ENCODE measurements around the gene APOA1. TPM values are rescaled to one million over a fixed set of nuclear protein-coding genes. Genes with fewer than 3 reads are reported as not detected.

The APOA1 gene
- polyA plus RNA-seq, 1 donor (not counting 4 experiments of a cell fraction or from before 2014, with no cell fraction given): not detected

DNA sequence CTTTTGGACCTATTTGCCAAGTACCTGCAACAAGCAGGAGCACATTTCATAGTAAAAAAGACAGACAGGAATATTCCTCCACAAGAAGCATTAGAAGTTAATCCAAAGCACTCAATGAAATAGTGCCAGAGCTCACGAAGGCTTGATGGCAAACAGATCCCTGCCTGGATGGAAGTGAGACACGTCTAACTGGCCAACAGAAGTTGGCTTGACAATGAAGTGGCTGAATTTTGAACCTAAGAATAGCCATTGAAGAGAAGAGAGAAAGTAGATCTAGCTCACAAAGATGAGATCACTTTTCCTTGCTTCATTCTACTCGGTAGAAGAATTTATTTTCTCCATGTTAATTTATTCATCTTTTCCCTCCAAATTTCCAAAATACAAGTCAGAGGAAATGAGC lies 30.6 kb upstream of the APOA1 start:
- Histone ChIP-seq H3K9me1 (ENCODE audit: control insufficient read depth, extremely low read depth, insufficient read depth, low read length) (no peaks in the 10 kb centered on the region), H3K27me3 (ENCODE audit: control insufficient read depth, extremely low read depth, insufficient read depth, low read length) (no peaks in the 10 kb centered on the region), H3K36me3 (ENCODE audit: control insufficient read depth in 2 of 2, extremely low read depth in 1 of 2, insufficient read depth in 2 of 2, low read length in 2 of 2) (peaks cover 17 to 26% of the 10 kb centered on the region in 2 experiments), H3K4me1 (ENCODE audit: control insufficient read depth, extremely low read depth, insufficient read depth, low read length) (peaks cover 19% of the 10 kb centered on the region), H3K27ac (ENCODE audit: control insufficient read depth, insufficient read depth, low read length) (no peak overlapping the region), H3K9ac (ENCODE audit: control insufficient read depth, extremely low read depth, insufficient read depth, low read length) (no peak overlapping the region), H3K4me3 (ENCODE audit: control insufficient read depth in 2 of 3, extremely low read depth in 1 of 3, insufficient read depth in 2 of 3, low read depth in 1 of 3, low read length in 3 of 3) (no peak overlapping the region), H3K9me3 (ENCODE audit: control insufficient read depth, low read depth, low read length) (no peaks in the 10 kb centered on the region), H2AFZ (ENCODE audit: control insufficient read depth, low read length) (no peak overlapping the region), H3K4me2 (ENCODE audit: control insufficient read depth, extremely low read depth, insufficient read depth, low read depth, low read length) (no peak overlapping the region), H4K20me1 (ENCODE audit: control insufficient read depth, extremely low read depth, insufficient read depth, low read length) (no peaks in the 10 kb centered on the region), H3K79me2 (ENCODE audit: control insufficient read depth, insufficient read depth, low read length) (no peaks in the 10 kb centered on the region)
- TF ChIP-seq, protein P1, sequence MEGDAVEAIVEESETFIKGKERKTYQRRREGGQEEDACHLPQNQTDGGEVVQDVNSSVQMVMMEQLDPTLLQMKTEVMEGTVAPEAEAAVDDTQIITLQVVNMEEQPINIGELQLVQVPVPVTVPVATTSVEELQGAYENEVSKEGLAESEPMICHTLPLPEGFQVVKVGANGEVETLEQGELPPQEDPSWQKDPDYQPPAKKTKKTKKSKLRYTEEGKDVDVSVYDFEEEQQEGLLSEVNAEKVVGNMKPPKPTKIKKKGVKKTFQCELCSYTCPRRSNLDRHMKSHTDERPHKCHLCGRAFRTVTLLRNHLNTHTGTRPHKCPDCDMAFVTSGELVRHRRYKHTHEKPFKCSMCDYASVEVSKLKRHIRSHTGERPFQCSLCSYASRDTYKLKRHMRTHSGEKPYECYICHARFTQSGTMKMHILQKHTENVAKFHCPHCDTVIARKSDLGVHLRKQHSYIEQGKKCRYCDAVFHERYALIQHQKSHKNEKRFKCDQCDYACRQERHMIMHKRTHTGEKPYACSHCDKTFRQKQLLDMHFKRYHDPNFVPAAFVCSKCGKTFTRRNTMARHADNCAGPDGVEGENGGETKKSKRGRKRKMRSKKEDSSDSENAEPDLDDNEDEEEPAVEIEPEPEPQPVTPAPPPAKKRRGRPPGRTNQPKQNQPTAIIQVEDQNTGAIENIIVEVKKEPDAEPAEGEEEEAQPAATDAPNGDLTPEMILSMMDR (optimal IDR thresholded peaks at IDR 0.05 in 1 of 3, IDR thresholded peaks at IDR 0.05 in 1 of 3, conservative IDR thresholded peaks at IDR 0.05 in 1 of 3; ENCODE audit: extremely low read depth in 1 of 3, insufficient read depth in 2 of 3, low read length in 3 of 3): no peak
- no peak for TF ChIP-seq EZH2 (IDR thresholded peaks at IDR 0.05; ENCODE audit: low read length)
- dilution Hi-C loops (cut with MboI; ENCODE audit: extremely low pct_ligation_motif_present, low sequenced_read_pairs): no loop called here
- DNase-seq (ENCODE audit: low read depth, low spot score): no peak
- no peak for FAIRE-seq

GRCh38 chr11:116867619-116868018 lies 30.2 kb upstream of the APOA1 start:
- no peak overlapping the region for H3K4me3 ChIP-seq (ENCODE audit: control insufficient read depth in 2 of 3, extremely low read depth in 1 of 3, insufficient read depth in 2 of 3, low read depth in 1 of 3, low read length in 3 of 3)
- no peak overlapping the region for H3K9ac ChIP-seq (ENCODE audit: control insufficient read depth, extremely low read depth, insufficient read depth, low read length)
- TF ChIP-seq EZH2 (IDR thresholded peaks at IDR 0.05; ENCODE audit: low read length): no peak
- TF ChIP-seq, protein P1 (optimal IDR thresholded peaks at IDR 0.05 in 1 of 3, IDR thresholded peaks at IDR 0.05 in 1 of 3, conservative IDR thresholded peaks at IDR 0.05 in 1 of 3; ENCODE audit: extremely low read depth in 1 of 3, insufficient read depth in 2 of 3, low read length in 3 of 3): no peak
- H3K9me1 ChIP-seq (ENCODE audit: control insufficient read depth, extremely low read depth, insufficient read depth, low read length): no peaks in the 10 kb centered on the region
- no peaks in the 10 kb centered on the region for H3K79me2 ChIP-seq (ENCODE audit: control insufficient read depth, insufficient read depth, low read length)
- dilution Hi-C loops (cut with MboI; ENCODE audit: extremely low pct_ligation_motif_present, low sequenced_read_pairs): no loop called here
- H4K20me1 ChIP-seq (ENCODE audit: control insufficient read depth, extremely low read depth, insufficient read depth, low read length): no peaks in the 10 kb centered on the region
- no peak overlapping the region for H3K4me2 ChIP-seq (ENCODE audit: control insufficient read depth, extremely low read depth, insufficient read depth, low read depth, low read length)
- DNase-seq (ENCODE audit: low read depth, low spot score) (no peak), FAIRE-seq (no peak)
- no peaks in the 10 kb centered on the region for H3K27me3 ChIP-seq (ENCODE audit: control insufficient read depth, extremely low read depth, insufficient read depth, low read length)
- no peak overlapping the region for H2AFZ ChIP-seq (ENCODE audit: control insufficient read depth, low read length)
- peaks cover 19% of the 10 kb centered on the region for H3K4me1 ChIP-seq (ENCODE audit: control insufficient read depth, extremely low read depth, insufficient read depth, low read length)
- H3K27ac ChIP-seq (ENCODE audit: control insufficient read depth, insufficient read depth, low read length): no peak overlapping the region
- H3K36me3 ChIP-seq (ENCODE audit: control insufficient read depth in 2 of 2, extremely low read depth in 1 of 2, insufficient read depth in 2 of 2, low read length in 2 of 2): peaks cover 14 to 22% of the 10 kb centered on the region in 2 experiments
- H3K9me3 ChIP-seq (ENCODE audit: control insufficient read depth, low read depth, low read length): no peaks in the 10 kb centered on the region
